GM10266 (cell line): ENCODE data around the gene STARD8.

ENCODE experiments used
- DNase-seq: peaks from one replicate; pipeline ENCODE4 v3.0.0; 2012; ENCODE audit errors: extremely low spot score
- TF ChIP-seq, protein P1 (sequence below): IDR thresholded peaks from 2 replicates; pipeline ENCODE4 v1.5.1; 2012; ENCODE audit warnings: mild to moderate bottlenecking, low read depth; ENCODE audit not compliant: control insufficient read depth, insufficient read depth; ENCODE audit errors: missing control alignments

The STARD8 gene

GRCh38 chrX:68697465-68698125 lies 50.1 kb downstream of the STARD8 start:
- TF ChIP-seq, protein P1, sequence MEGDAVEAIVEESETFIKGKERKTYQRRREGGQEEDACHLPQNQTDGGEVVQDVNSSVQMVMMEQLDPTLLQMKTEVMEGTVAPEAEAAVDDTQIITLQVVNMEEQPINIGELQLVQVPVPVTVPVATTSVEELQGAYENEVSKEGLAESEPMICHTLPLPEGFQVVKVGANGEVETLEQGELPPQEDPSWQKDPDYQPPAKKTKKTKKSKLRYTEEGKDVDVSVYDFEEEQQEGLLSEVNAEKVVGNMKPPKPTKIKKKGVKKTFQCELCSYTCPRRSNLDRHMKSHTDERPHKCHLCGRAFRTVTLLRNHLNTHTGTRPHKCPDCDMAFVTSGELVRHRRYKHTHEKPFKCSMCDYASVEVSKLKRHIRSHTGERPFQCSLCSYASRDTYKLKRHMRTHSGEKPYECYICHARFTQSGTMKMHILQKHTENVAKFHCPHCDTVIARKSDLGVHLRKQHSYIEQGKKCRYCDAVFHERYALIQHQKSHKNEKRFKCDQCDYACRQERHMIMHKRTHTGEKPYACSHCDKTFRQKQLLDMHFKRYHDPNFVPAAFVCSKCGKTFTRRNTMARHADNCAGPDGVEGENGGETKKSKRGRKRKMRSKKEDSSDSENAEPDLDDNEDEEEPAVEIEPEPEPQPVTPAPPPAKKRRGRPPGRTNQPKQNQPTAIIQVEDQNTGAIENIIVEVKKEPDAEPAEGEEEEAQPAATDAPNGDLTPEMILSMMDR: no peak
- no peak for DNase-seq

- TF ChIP-seq, protein P1: no peak
- no peak for DNase-seq
These were observed 51.5 kb downstream of the STARD8 start for GRCh38 chrX:68698942-68699341.

DNA sequence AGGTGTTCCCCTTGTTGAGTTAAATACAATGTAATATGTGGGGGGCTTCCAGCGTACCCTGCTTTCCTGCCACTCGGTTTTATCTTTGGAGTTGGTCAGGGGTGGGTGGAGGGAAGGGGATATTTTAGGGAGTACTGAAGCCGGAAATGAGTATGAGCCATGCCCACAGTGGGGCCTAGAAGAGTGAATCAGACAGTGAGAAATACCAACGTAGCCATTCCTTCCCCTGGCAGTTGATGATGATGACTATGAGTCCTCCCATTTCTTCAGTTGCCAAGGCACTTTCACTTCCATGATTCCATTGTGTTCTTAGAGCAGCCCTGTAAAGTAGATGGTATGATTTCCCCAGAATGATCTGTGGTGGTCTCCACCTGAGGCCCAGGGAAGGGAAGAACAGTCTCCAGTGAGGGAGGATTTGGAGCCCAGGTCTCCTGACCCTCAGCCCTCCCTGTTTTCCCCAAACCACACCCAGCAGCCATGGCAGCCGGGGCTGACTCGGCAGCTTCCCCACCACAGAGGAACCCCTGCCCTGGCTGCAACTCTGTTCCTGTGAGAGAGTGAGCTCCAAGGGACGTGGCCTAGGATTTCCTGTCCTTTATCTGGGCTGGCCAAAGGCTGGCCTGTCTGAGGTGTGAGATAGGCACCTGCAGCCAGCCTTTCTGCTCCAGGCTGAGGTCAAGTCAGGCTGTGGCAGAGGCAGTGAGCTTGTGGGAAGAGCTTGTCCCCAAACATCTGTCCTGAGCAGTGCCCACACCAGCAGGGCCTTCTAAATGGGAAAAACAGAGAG lies 52.7 kb downstream of the STARD8 start:
- DNase-seq: no peak
- TF ChIP-seq, protein P1: no peak

- TF ChIP-seq, protein P1: no peak
- DNase-seq: no peak
These were observed 55.9 kb downstream of the STARD8 start for GRCh38 chrX:68703369-68703768.

- no peak for DNase-seq
- TF ChIP-seq, protein P1: no peak
These were observed 56.4 kb downstream of the STARD8 start for GRCh38 chrX:68703846-68704245.

DNA sequence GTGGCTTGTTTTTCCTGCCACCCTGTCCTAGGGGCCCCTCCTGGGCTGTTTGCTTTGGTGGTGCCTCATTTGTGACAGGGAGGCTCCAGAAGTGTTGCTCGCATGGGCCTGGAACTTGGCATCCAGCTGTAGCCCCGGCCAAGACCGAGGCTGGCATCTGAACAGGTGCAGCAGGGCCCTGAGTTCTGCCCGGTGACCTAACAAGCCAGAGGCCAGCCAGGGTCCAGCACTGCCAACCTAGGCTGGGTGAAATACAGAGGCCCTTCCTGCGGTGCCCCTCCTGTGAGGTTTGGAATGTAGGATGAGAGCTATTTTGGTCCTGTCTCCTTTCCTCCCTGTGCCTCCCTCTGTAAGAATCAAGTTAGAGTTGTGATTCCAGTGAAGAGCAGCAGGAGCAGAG lies 58.5 kb downstream of the STARD8 start:
- no peak for DNase-seq
- TF ChIP-seq, protein P1: no peak

GRCh38 chrX:68708503-68709290 lies 61.2 kb downstream of the STARD8 start:
- DNase-seq: no peak
- TF ChIP-seq, protein P1: no peak
